GM19463 (cell line): ENCODE measurements around the gene MECP2.

Source experiments
- ATAC-seq: cut with Tn5 transposase; IDR thresholded peaks from one replicate; pipeline ENCODE4 v1.9.1; 2021; ENCODE audit warnings: mild to moderate bottlenecking, moderate library complexity; ENCODE audit not compliant: unreplicated experiment

Gene MECP2

GRCh38 chrX:154039577-154039976 lies 57.9 kb downstream of the MECP2 start:
- ATAC-seq: no peak

GRCh38 chrX:154038656-154039055 lies 58.9 kb downstream of the MECP2 start:
- ATAC-seq: no peak

DNA sequence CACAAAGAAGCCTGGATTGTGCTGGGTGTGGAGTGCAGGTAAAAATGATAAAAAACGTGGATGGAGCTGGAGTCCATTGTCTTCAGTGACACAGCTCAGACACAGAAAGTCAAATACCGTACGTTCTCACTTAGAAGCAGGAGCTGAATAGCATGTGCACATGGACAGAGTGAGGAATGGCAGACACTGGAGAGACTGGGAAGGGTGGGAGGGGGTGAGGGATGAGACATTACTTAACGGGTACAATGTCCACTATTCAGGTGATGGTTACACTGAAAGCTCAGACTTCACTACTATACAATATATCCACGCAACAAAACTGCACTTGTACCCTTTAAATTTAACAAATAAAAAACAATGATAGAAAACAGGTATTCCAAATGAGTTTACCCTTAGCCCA lies 59.8 kb downstream of the MECP2 start:
- no peak for ATAC-seq

- no peak for ATAC-seq
Measured at GRCh38 chrX:154036513-154036912, 61.0 kb downstream of the MECP2 start.

DNA sequence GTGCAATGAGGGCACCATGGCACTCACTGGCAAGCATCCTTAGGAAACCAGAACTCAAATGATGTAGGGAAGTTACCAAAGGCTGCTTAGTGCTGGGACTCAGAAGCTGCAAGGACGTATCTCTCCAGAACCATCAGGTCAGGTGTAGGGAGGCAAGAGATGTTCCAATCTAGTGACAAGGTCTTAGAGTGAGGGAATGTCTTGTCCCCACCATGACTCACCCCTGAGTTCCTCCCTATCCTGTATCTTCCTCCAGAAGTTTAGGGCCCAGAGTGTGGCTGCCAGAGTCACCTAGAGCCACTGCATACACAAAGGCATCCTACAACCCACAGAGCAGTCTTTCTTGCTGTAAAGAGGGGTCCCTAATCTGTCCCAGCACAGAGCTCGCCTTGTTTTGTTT lies 63.7 kb downstream of the MECP2 start:
- no peak for ATAC-seq

DNA sequence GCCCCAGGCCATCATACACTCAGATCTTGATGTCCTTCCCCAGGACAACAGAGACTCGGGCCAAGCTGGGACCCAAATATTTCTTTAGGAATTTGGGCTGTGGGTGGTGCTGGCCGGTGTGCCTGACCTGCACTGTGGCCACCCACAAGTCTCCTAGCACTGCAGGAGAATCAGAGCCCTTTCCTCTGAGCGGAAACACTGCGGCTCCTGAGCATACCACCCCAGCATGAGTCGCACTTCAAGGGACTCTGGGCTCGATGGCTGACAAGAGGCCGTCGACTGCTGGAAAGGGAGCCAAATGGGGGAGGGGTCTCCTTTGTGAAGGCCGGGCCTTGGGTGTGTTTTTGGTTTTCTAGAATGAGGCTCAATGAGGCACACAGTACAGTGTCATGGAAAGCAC lies 64.9 kb downstream of the MECP2 start:
- ATAC-seq: no peak

DNA sequence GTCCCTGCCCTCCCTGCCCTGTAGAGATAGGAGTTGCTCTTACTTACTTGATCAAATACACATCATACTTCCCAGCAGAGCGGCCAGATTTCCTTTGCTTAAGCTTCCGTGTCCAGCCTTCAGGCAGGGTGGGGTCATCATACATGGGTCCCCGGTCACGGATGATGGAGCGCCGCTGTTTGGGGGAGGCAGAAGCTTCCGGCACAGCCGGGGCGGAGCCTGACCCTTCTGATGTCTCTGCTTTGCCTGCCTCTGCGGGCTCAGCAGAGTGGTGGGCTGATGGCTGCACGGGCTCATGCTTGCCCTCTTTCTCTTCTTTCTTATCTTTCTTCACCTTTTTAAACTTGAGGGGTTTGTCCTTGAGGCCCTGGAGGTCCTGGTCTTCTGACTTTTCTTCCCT lies 65.4 kb downstream of the MECP2 start:
- ATAC-seq: no peak

DNA sequence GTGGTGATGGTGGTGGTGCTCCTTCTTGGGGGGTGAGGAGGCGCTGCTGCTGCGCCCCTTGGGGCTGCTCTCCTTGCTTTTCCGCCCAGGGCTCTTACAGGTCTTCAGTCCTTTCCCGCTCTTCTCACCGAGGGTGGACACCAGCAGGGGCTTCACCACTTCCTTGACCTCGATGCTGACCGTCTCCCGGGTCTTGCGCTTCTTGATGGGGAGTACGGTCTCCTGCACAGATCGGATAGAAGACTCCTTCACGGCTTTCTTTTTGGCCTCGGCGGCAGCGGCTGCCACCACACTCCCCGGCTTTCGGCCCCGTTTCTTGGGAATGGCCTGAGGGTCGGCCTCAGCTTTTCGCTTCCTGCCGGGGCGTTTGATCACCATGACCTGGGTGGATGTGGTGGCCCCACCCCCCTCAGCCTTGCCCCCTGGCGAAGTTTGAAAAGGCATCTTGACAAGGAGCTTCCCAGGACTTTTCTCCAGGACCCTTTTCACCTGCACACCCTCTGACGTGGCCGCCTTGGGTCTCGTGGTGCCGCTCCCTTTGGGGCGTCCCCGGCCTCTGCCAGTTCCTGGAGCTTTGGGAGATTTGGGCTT lies 66.7 kb downstream of the MECP2 start:
- no peak for ATAC-seq

DNA sequence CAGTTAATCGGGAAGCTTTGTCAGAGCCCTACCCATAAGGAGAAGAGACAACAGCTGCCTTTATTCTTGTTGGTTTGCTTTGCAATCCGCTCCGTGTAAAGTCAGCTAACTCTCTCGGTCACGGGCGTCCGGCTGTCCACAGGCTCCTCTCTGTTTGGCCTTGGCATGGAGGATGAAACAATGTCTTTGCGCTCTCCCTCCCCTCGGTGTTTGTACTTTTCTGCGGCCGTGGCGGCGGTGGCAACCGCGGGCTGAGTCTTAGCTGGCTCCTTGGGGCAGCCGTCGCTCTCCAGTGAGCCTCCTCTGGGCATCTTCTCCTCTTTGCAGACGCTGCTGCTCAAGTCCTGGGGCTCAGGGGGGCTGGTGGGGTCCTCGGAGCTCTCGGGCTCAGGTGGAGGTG lies 67.3 kb downstream of the MECP2 start:
- ATAC-seq: no peak

- no peak for ATAC-seq
Measured at GRCh38 chrX:154029439-154029838, 68.1 kb downstream of the MECP2 start.

GRCh38 chrX:154028502-154029184 lies 68.9 kb downstream of the MECP2 start:
- ATAC-seq: no peak

GRCh38 chrX:154027986-154028385 lies 69.5 kb downstream of the MECP2 start:
- no peak for ATAC-seq

- no peak for ATAC-seq
Measured at GRCh38 chrX:154027022-154027402, 70.5 kb downstream of the MECP2 start.

GRCh38 chrX:154026136-154027021 lies 71.1 kb downstream of the MECP2 start:
- no peak for ATAC-seq

DNA sequence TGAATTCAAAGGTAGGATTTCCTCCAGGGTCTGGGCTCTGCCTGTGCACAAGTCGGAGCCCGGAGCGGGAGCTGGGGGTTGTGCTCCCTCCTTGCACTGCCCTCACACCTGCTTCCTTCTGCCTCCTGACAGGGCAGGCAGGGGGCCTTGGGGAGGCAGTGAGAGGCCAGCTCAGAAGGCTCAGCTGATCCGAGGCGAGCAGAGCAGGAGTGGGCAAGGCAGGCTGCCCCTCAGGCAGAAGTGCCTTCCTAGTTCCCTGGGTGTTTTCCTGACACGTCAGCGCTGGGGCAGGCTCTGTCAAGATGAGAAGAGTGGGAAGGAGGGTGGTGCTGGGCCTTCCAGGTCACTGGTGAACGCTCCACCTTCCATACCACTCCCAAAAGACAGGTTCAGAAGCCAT lies 72.3 kb downstream of the MECP2 start:
- ATAC-seq: no peak

- ATAC-seq: no peak
Measured at GRCh38 chrX:154024271-154024670, 73.2 kb downstream of the MECP2 start.

DNA sequence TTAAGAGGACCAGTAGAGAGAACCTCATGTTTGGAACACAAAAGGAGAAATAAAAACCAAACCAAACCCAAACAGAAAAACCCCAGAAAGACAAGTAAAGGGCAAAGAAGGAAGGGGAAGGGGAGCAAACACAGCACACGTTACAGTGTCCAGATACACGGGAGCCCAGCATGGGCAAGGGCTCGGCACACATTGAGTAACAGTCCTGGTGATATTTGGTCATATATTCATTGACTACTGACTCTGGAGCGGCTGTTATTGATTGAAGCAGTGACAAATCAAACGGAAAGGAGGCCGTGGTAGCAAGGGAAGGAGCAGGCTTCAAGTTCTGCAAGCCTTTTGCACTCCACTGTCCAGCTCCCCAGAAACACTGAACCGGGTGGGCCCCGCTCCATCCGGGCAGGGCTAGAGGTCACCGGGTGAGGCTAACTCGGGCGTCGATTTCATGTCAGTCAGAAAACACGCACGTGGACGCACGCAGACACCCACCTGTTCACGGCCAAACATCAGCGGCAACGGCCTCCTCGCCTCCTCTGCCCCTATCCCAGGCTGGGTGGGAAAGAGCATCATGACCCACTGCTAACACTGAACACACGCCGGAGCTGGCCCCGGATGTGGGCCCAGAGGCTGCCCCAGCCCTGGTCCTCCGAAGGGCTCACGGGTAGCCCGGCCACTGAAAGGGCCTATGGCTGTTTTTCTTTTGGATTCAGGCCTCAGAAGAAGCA lies 74.1 kb downstream of the MECP2 start:
- no peak for ATAC-seq

GRCh38 chrX:154022108-154022507 lies 75.4 kb downstream of the MECP2 start:
- ATAC-seq: no peak

DNA sequence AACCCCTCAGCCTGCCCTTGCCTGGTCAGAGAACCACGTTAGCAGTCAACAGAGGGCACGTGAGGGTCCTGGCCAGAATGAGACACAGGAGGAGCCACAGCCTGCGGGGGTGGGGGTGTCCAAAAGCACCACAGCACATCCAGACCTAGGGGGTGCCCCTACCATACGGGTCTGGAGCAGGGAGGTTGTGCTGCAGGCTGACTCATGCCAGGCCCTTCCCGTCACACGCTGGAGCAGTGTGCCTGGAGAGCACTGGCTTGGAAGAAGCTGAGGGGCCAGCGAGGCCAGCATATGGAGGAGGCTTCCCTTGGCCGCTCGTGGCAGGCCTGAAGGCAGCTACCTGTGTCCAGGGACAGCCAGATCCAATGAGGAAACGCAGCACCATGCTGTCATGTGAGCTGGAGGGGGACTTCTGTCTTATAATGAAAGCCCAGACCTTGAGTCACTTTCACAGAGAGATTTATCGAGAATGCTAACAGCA lies 76.3 kb downstream of the MECP2 start:
- no peak for ATAC-seq

- no peak for ATAC-seq
Measured at GRCh38 chrX:154020536-154021115, 76.9 kb downstream of the MECP2 start.
